K562 (cell line): ENCODE measurements around the gene GNRH2. TPM values are rescaled to one million over a fixed set of nuclear protein-coding genes. Genes with fewer than 3 reads are reported as not detected.

Source experiments
- ATAC-seq: fragments of 200-7000 bp; cut with Tn5 transposase; 3 replicates; pipeline ENCODE4 v1.9.1; 2020; ENCODE audit warnings: moderate library complexity
- BruUV-seq: library from RNA; stranded (reverse); fragments of 400-500 nt; replicated peaks from 2 replicates; lab custom pipeline; 2021; lab: Mats Ljungman, UMichigan
- CTCF ChIA-PET: fragments of 300-600 bp; formaldehyde crosslinking; extraction: SDS; loops from one replicate; lab custom pipeline; 2021; ENCODE audit warnings: low intra/inter-chr PET ratio; lab: Yijun Ruan, JAX
- POLR2A ChIA-PET: fragments of 300-600, 350-650 bp; sonication (Branson Sonifier 250); formaldehyde crosslinking; extraction: SDS; loops from one replicate; lab custom pipeline; 2021; ENCODE audit warnings: antibody characterized with exemption, inconsistent platforms; lab: Yijun Ruan, JAX
- DNase-seq, 4 experiments: peaks; one replicate each; pipeline versions ENCODE4 v3.0.0 to v3.0.0-alpha.2; 2011 to 2018; ENCODE audit warnings: low spot score in 3 of 4, mixed read lengths in 3 of 4; ENCODE audit errors: extremely low read depth in 1 of 4
- FAIRE-seq: peaks from 2 replicates; lab custom pipeline; 2011; peaks lifted over from hg19 to GRCh38; lab: Jason Lieb, UNC
- H2AFZ ChIP-seq: 2 replicates; pipeline ENCODE4 v1.6.0; 2011; ENCODE audit warnings: low read depth, low read length, control low read depth, inconsistent platforms
- H3K27ac ChIP-seq: fragments of 200-600 bp; 3 replicates; pipeline ENCODE4 v1.8.0; 2011; ENCODE audit warnings: low read depth, mild to moderate bottlenecking, control low read depth, inconsistent platforms, low read length, moderate library complexity, mixed read lengths; ENCODE audit errors: extremely low read depth
- H3K27me3 ChIP-seq, 2 experiments: fragments of 300-600 bp in 1 of 2; 2 replicates in 1 of 2; 3 replicates in 1 of 2; pipeline versions ENCODE4 v1.6.0 to v1.8.0; 2011; ENCODE audit warnings: inconsistent platforms in 2 of 2, low read length in 2 of 2, mild to moderate bottlenecking in 1 of 2, mixed read lengths in 1 of 2, moderate library complexity in 1 of 2; ENCODE audit not compliant: control insufficient read depth in 2 of 2, insufficient read depth in 2 of 2
- H3K36me3 ChIP-seq: fragments of 300-600 bp; 3 replicates; pipeline ENCODE4 v1.8.0; 2011; ENCODE audit warnings: mild to moderate bottlenecking, low read length, inconsistent platforms; ENCODE audit not compliant: control insufficient read depth, insufficient read depth
- H3K4me1 ChIP-seq, 2 experiments: fragments of 200-600 bp in 1 of 2; replicated peaks in 1 of 2; 2 replicates in 1 of 2; 3 replicates in 1 of 2; pipeline versions ENCODE4 v1.5.1 to v1.8.0; 2011; ENCODE audit warnings: inconsistent platforms in 2 of 2, low read length in 2 of 2, mild to moderate bottlenecking in 1 of 2, mixed read lengths in 1 of 2, moderate library complexity in 1 of 2; ENCODE audit not compliant: control insufficient read depth in 2 of 2, insufficient read depth in 2 of 2
- H3K4me2 ChIP-seq: 2 replicates; pipeline ENCODE4 v1.6.1; 2011; ENCODE audit warnings: low read length, control low read depth, inconsistent platforms, mixed read lengths; ENCODE audit not compliant: insufficient read depth
- H3K4me3 ChIP-seq: fragments of 200-600 bp; sonication (generic), shearing (Covaris generic); 2 replicates; pipeline ENCODE4 v1.5.1; 2016; ENCODE audit warnings: control low read depth, inconsistent platforms
- H3K79me2 ChIP-seq: fragments of 200-600 bp; 3 replicates; pipeline ENCODE4 v1.8.0; 2011; ENCODE audit warnings: low read length, inconsistent platforms; ENCODE audit not compliant: control insufficient read depth, insufficient read depth
- H3K9ac ChIP-seq, 2 experiments: 2 replicates each; pipeline versions ENCODE4 v1.6.0 to v1.6.1; 2011; ENCODE audit warnings: low read depth in 2 of 2, low read length in 2 of 2, control low read depth in 1 of 2, inconsistent platforms in 1 of 2, mild to moderate bottlenecking in 1 of 2, mixed read lengths in 1 of 2; ENCODE audit not compliant: insufficient read depth in 1 of 2
- H3K9me1 ChIP-seq: one replicate; pipeline ENCODE4 v1.6.0; 2011; ENCODE audit warnings: inconsistent platforms, mild to moderate bottlenecking, low read length, moderate library complexity; ENCODE audit not compliant: control insufficient read depth, insufficient read depth
- H3K9me3 ChIP-seq: replicated peaks from 2 replicates; pipeline ENCODE4 v1.5.1; 2011; ENCODE audit warnings: low read depth, low read length, inconsistent platforms; ENCODE audit not compliant: control insufficient read depth, insufficient read depth
- H4K20me1 ChIP-seq: replicated peaks from 2 replicates; pipeline ENCODE4 v1.6.1; 2011; ENCODE audit warnings: low read length, inconsistent platforms, mixed read lengths; ENCODE audit not compliant: control insufficient read depth, insufficient read depth
- BDP1 ChIP-seq: IDR thresholded peaks from 3 replicates; pipeline ENCODE4 v1.6.1; 2011; ENCODE audit not compliant: insufficient read length, insufficient read depth
- CHD1 ChIP-seq: fragments of 200-600 bp; sonication (generic); IDR thresholded peaks from one replicate; pipeline ENCODE4 v1.6.1; 2012; ENCODE audit warnings: mild to moderate bottlenecking, moderate library complexity, low read length, inconsistent platforms
- COPS2 ChIP-seq: fragments of 450-650 bp; conservative IDR thresholded peaks from 2 replicates; pipeline ENCODE4 v1.6.1; 2016; ENCODE audit warnings: mild to moderate bottlenecking, moderate library complexity
- NFYB ChIP-seq: IDR thresholded peaks from 2 replicates; pipeline ENCODE4 v1.6.1; 2011; ENCODE audit warnings: mild to moderate bottlenecking, moderate library complexity; ENCODE audit not compliant: insufficient read length; ENCODE audit errors: extremely low read depth
- PTRF ChIP-seq: fragments of 450-650 bp; IDR thresholded peaks from 2 replicates; pipeline ENCODE4 v1.6.1; 2016; ENCODE audit warnings: mild to moderate bottlenecking, missing genetic modification characterization, missing compliant biosample characterization
- ZBTB26 ChIP-seq: fragments of 450-650 bp; formaldehyde crosslinking; IDR thresholded peaks from 2 replicates; pipeline ENCODE4 v1.4.0; 2022; ENCODE audit warnings: missing genetic modification characterization
- ZNF830 ChIP-seq: fragments of 250-450 bp; sonication (Bioruptor Pico); IDR thresholded peaks from 2 replicates; pipeline ENCODE4 v1.5.0; 2021; ENCODE audit warnings: mild to moderate bottlenecking
- WGBS: fragments of 100-300 bp; shearing (Covaris generic); methylation state at CpG from one replicate; pipeline ENCODE4 v1.1.6; 2016; ENCODE audit warnings: low coverage, mixed read lengths; ENCODE audit not compliant: insufficient coverage; ENCODE audit errors: missing lambda C conversion rate; 5-methylcytosine and 5-hydroxymethylcytosine counted together
- in situ Hi-C: fragments of 300-500 bp; cut with MboI; formaldehyde crosslinking; loops from 4 replicates; pipeline ENCODE4 v1.15.0; 2018; ENCODE audit warnings: inconsistent platforms, mixed read lengths
- intact Hi-C: fragments of 100-400 bp; cut with micrococcal nuclease; formaldehyde crosslinking; loops from 2 replicates; pipeline ENCODE4 v1.14.2; 2022
- polyA plus RNA-seq, 8 experiments: library from polyadenylated mRNA; depleted of rRNA in 4 of 8; stranded (reverse) in 5 of 8; unstranded in 3 of 8; fragments of >200 nt; fragmentation: Nextera tagmentation in 2 of 8; fragmentation: Illumina TruSeq in 1 of 8; extraction: Ambion mirVana in 2 of 8; extraction: Trizol in 1 of 8; gene quantifications; 2 replicates each; pipeline versions ENCODE4 v1.2.1 to v1.2.3, GENCODE V29; 2011 to 2014; ENCODE audit warnings: inconsistent platforms in 1 of 8, missing spikeins in 1 of 8
- total RNA-seq, 7 experiments: library from RNA; depleted of rRNA in 6 of 7; stranded (reverse); fragments of >200 nt in 6 of 7; fragmentation: Illumina TruSeq in 2 of 7; extraction: Trizol in 2 of 7; gene quantifications; 2 replicates each; pipeline versions ENCODE4 v1.2.1 to v1.2.3, GENCODE V29; 2011 to 2021; ENCODE audit warnings: low replicate concordance in 1 of 7

Gene GNRH2
- total and polyA plus RNA-seq, 9 of the 15 experiments (the other 6 are each of a cell fraction or from before 2014, with no cell fraction given), result 0.11 to 0.50 (median 0.24) TPM; not detected in 5

- no peak for TF ChIP-seq ZNF830 (CRISPR knock-in tag)
- TF ChIP-seq, all 486 proteins: peak for 0
Measured at GRCh38 chr20:3010985-3011723, 32.3 kb upstream of the GNRH2 start (continued).

- DNase-seq (no peak), FAIRE-seq (no peak), ATAC-seq (no peak)
- Histone ChIP-seq H2AFZ (no peak overlapping the region), H3K9me3 (no peaks in the 10 kb centered on the region), H3K27me3 (no peaks in the 10 kb centered on the region), H3K4me1 (no peaks in the 10 kb centered on the region), H3K4me2 (no peak overlapping the region), H3K9ac (no peak overlapping the region), H3K4me3 (no peak overlapping the region), H3K9me1 (no peaks in the 10 kb centered on the region), H3K27ac (no peak overlapping the region), H3K79me2 (no peaks in the 10 kb centered on the region), H4K20me1 (no peaks in the 10 kb centered on the region; the same call in 1 of the 2 replicates), H3K36me3 (peaks cover 47% of the 10 kb centered on the region; the same call in 1 of the 3 replicates)
- WGBS, result 65% methylated on average over 3 of the region's 3 CpGs
- CTCF ChIA-PET, result no interaction called here
- POLR2A ChIA-PET, result interaction anchor here (0.7 kb wide), 1 partner anchor 20 kb away, joined by 3 read pairs; no protein-coding TSS in a partner anchor
- in situ Hi-C loops (no loop called here), intact Hi-C loops (no loop called here)
- no peak for TF ChIP-seq CHD1
- TF ChIP-seq COPS2, result no peak
- TF ChIP-seq PTRF (tag), result no peak
- no peak for TF ChIP-seq ZBTB26 (CRISPR knock-in tag)
- no peak for TF ChIP-seq BDP1
- no peak for TF ChIP-seq NFYB
- no TSS peak for BruUV-seq
Measured at GRCh38 chr20:3011752-3012151, 31.7 kb upstream of the GNRH2 start.
